Suprapubic skin (tissue), 4 donors: ENCODE measurements around the gene ANKRD42. TPM values are rescaled to one million over a fixed set of nuclear protein-coding genes. Genes with fewer than 3 reads are reported as not detected.

Source experiments
- DNase-seq, 2 donors: peaks; one replicate each; pipeline ENCODE4 v3.0.0-alpha.2; 2019; ENCODE audit warnings: low spot score in 2 of 2
- H3K27ac ChIP-seq: fragments of 200-600 bp; sonication (generic); one replicate; pipeline ENCODE4 v1.5.1; 2019
- H3K27me3 ChIP-seq: fragments of 200-600 bp; sonication (generic); one replicate; pipeline ENCODE4 v1.5.1; 2019
- H3K36me3 ChIP-seq: fragments of 200-600 bp; sonication (generic); one replicate; pipeline ENCODE4 v1.5.1; 2019
- H3K4me1 ChIP-seq: fragments of 200-600 bp; sonication (generic); one replicate; pipeline ENCODE4 v1.5.1; 2019
- H3K4me3 ChIP-seq: fragments of 200-600 bp; sonication (generic); one replicate; pipeline ENCODE4 v1.5.1; 2019; ENCODE audit warnings: mild to moderate bottlenecking
- H3K9me3 ChIP-seq: fragments of 200-600 bp; sonication (generic); one replicate; pipeline ENCODE4 v1.5.1; 2019
- CTCF ChIP-seq, 2 donors: fragments of 200-600 bp in 1 of 2; fragments of 450-650 bp in 1 of 2; sonication (generic) in 1 of 2; IDR thresholded peaks; one replicate each; pipeline ENCODE4 v1.5.1; 2016 to 2019; ENCODE audit warnings: antibody characterized with exemption in 2 of 2, mild to moderate bottlenecking in 1 of 2, moderate library complexity in 1 of 2
- EP300 ChIP-seq: sonication (generic); formaldehyde crosslinking; IDR thresholded peaks from one replicate; pipeline ENCODE4 v1.6.1; 2017; ENCODE audit warnings: antibody characterized with exemption
- POLR2A ChIP-seq, 2 donors: fragments of 450-650 bp; IDR thresholded peaks; one replicate each; pipeline ENCODE4 v1.6.1; 2017; ENCODE audit warnings: antibody characterized with exemption in 2 of 2, mild to moderate bottlenecking in 2 of 2, moderate library complexity in 2 of 2
- POLR2AphosphoS5 ChIP-seq, 3 donors: sonication (generic); formaldehyde crosslinking; IDR thresholded peaks; one replicate each; pipeline ENCODE4 v1.6.1; 2017; ENCODE audit warnings: antibody characterized with exemption in 3 of 3
- WGBS: methylation state at CpG from one replicate; pipeline ENCODE4 v1.1.5; 2018; 5-methylcytosine and 5-hydroxymethylcytosine counted together
- total RNA-seq, 4 donors: library from RNA; depleted of rRNA; stranded (reverse); fragments of >200 nt; gene quantifications; one replicate each; pipeline ENCODE4 v1.1.0, GENCODE V29; 2016

The ANKRD42 gene
- total RNA-seq, 4 donors from 2014 or later: 7.2 to 12.6 (median 10.5) TPM

DNA sequence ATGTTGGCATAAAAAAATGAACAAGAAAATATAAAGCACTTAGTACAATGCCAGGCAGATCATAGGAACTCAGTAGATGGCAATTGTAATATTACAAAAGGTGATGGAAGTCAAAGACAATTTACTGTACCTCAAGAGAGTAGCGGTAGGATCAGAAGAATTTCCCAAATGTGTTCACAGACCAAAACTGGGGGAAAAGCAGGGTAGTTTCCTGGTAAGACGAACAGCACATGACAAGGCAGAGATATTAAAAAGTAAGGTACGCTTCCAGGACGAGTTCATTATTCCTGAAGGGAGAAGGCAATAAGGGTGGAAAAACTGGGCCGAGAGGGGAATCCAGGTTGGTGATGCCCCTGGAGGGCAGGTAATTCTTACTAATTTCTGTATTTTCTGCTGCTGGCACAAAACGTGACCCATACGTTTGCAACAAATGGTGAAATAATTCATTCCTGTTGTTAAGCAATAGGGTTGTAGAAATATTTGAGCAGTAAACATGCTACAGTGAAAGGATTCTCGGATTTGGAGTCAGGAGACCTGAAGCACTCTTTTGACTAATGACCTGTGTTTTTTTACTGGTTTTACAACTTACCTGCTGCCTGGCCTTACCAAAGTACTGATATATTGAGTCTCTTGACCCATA, 786 bp upstream of the ANKRD42 start:
- Histone ChIP-seq H3K4me3 (peak overlapping the region; percentile 87), H3K36me3 (peaks cover 36% of the 10 kb centered on the region), H3K9me3 (no peaks in the 10 kb centered on the region), H3K27me3 (no peaks in the 10 kb centered on the region), H3K27ac (peak overlapping the region; percentile 94), H3K4me1 (peaks cover 36% of the 10 kb centered on the region)
- WGBS: 14% methylated on average over 8 of the region's 8 CpGs
- TF ChIP-seq EP300 (no peak), CTCF (IDR thresholded peaks at IDR 0.05) (no peak), POLR2A (IDR thresholded peaks at IDR 0.05) (no peak), POLR2AphosphoS5 (IDR thresholded peaks at IDR 0.05) (no peak)
- DNase-seq: no peak

GRCh38 chr11:83194281-83195142, 1.0 kb downstream of the ANKRD42 start:
- Histone ChIP-seq H3K4me3 (peak overlapping the region; percentile 87), H3K27ac (peak overlapping the region; percentile 94), H3K9me3 (no peaks in the 10 kb centered on the region), H3K27me3 (no peaks in the 10 kb centered on the region), H3K36me3 (peaks cover 27% of the 10 kb centered on the region), H3K4me1 (peaks cover 36% of the 10 kb centered on the region)
- DNase-seq: peak; percentile 89 to 91
- TF ChIP-seq EP300: no peak
- no peak for TF ChIP-seq CTCF (IDR thresholded peaks at IDR 0.05)
- peak in 1 of 2 donors; percentile 64 for TF ChIP-seq POLR2A (IDR thresholded peaks at IDR 0.05)
- no peak for TF ChIP-seq POLR2AphosphoS5 (IDR thresholded peaks at IDR 0.05)
- 6% methylated on average over 29 of the region's 35 CpGs for WGBS

- H3K4me3 ChIP-seq: peak overlapping the region; percentile 87
- H3K27me3 ChIP-seq: no peaks in the 10 kb centered on the region
- WGBS: 44% methylated on average over 4 of the region's 4 CpGs
- TF ChIP-seq EP300 (no peak), CTCF (IDR thresholded peaks at IDR 0.05) (no peak)
- H3K27ac ChIP-seq: peak overlapping the region; percentile 94
- no peak for DNase-seq
- no peaks in the 10 kb centered on the region for H3K9me3 ChIP-seq
- peaks cover 36% of the 10 kb centered on the region for H3K4me1 ChIP-seq
- peaks cover 21% of the 10 kb centered on the region for H3K36me3 ChIP-seq
Measured at GRCh38 chr11:83195143-83195466, 1.6 kb downstream of the ANKRD42 start.

- Histone ChIP-seq H3K27ac (no peak overlapping the region), H3K4me1 (peaks cover 36% of the 10 kb centered on the region)
Measured at GRCh38 chr11:83195649-83196048, 2.1 kb downstream of the ANKRD42 start.

More at GRCh38 chr11:83195649-83196048, 2.1 kb downstream of the ANKRD42 start:
- no peak for DNase-seq
- Histone ChIP-seq H3K9me3 (no peaks in the 10 kb centered on the region), H3K4me3 (no peak overlapping the region), H3K36me3 (peaks cover 21% of the 10 kb centered on the region), H3K27me3 (no peaks in the 10 kb centered on the region)
- no peak for TF ChIP-seq CTCF (IDR thresholded peaks at IDR 0.05)
- TF ChIP-seq POLR2AphosphoS5 (IDR thresholded peaks at IDR 0.05): no peak
- 96% methylated on average over 8 of the region's 8 CpGs for WGBS
